Calu3 (cell line): ENCODE measurements around the gene RBM39. TPM values are rescaled to one million over a fixed set of nuclear protein-coding genes. Genes with fewer than 3 reads are reported as not detected.

Experiments used
- BruUV-seq: library from RNA; stranded (reverse); fragments of 400-500 nt; replicated peaks from 2 replicates; lab custom pipeline; 2021; lab: Mats Ljungman, UMichigan
- CTCF ChIA-PET: fragments of 300-600 bp; sonication (Branson Sonifier 250); formaldehyde crosslinking; loops from one replicate; lab custom pipeline; 2022; ENCODE audit warnings: antibody characterized with exemption; lab: Charles Lee
- DNase-seq: peaks from one replicate; pipeline ENCODE4 v3.0.0; 2022
- H3K27ac Mint-ChIP-seq: one replicate; pipeline ENCODE4 v1.8.0; 2022; ENCODE audit warnings: mixed read lengths; ENCODE audit not compliant: unreplicated experiment
- H3K27me3 Mint-ChIP-seq: one replicate; pipeline ENCODE4 v1.8.0; 2022; ENCODE audit warnings: mixed read lengths; ENCODE audit not compliant: unreplicated experiment
- H3K36me3 Mint-ChIP-seq: one replicate; pipeline ENCODE4 v1.8.0; 2022; ENCODE audit warnings: mild to moderate bottlenecking, moderate library complexity, mixed read lengths; ENCODE audit not compliant: insufficient read depth, unreplicated experiment
- H3K4me1 Mint-ChIP-seq: one replicate; pipeline ENCODE4 v1.8.0; 2022; ENCODE audit warnings: mild to moderate bottlenecking, low read depth, mixed read lengths; ENCODE audit not compliant: unreplicated experiment
- H3K4me3 Mint-ChIP-seq: one replicate; pipeline ENCODE4 v1.8.0; 2022; ENCODE audit warnings: mild to moderate bottlenecking, low read depth, moderate library complexity, mixed read lengths; ENCODE audit not compliant: unreplicated experiment
- H3K9me3 Mint-ChIP-seq: one replicate; pipeline ENCODE4 v1.8.0; 2022; ENCODE audit warnings: low read depth, mixed read lengths; ENCODE audit not compliant: unreplicated experiment
- CTCF ChIP-seq: fragments of 200-600 bp; IDR thresholded peaks from one replicate; pipeline ENCODE4 v1.8.0; 2022; ENCODE audit warnings: antibody characterized with exemption; ENCODE audit not compliant: unreplicated experiment
- intact Hi-C: fragments of 100-400 bp; cut with micrococcal nuclease; formaldehyde crosslinking; loops from one replicate; pipeline ENCODE4 v1.10.0; 2022; ENCODE audit not compliant: unreplicated experiment
- total RNA-seq: library from RNA; stranded (reverse); gene quantifications from 2 replicates; pipeline ENCODE4 v1.2.3, GENCODE V29; 2022

The RBM39 gene
- total RNA-seq, 1 experiment from 2014 or later, result 479 TPM

DNA sequence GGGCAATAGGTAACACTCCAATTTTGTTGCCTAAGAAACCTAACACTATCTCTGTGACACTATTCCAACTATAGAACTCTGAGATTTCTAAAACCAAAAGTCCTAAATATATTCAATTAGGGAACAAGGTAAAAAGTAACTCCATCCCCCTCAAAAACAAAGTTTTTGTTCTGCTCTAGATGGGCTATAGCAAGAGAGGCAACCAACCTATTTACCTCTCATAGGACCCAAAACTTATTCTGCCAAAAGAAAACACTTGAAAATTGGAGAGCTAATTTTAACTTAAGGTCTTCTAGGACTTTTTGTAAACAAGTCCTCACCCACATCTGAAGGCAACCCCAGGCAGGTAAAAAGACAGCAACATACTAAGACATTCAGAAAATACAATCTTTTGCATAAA is 7.7 kb downstream of the RBM39 start:
- Mint-ChIP-seq H3K27me3 (no peaks in the 10 kb centered on the region), H3K36me3 (peaks cover 100% of the 10 kb centered on the region), H3K9me3 (no peaks in the 10 kb centered on the region), H3K4me1 (peaks cover 46% of the 10 kb centered on the region), H3K27ac (peak overlapping the region; percentile 5), H3K4me3 (peak overlapping the region; percentile 3)
- BruUV-seq, result no TSS peak
- DNase-seq, result no peak
- TF ChIP-seq CTCF, result no peak
- intact Hi-C loops, result no loop called here
- CTCF ChIA-PET, result interaction anchor here (1.3 kb wide), 1 partner anchor 58 kb away, joined by 4 read pairs; no protein-coding TSS in a partner anchor

- no peak overlapping the region for H3K27ac Mint-ChIP-seq
- H3K4me3 Mint-ChIP-seq, result no peak overlapping the region
- no peak for DNase-seq
- CTCF ChIA-PET, result interaction anchor here (0.6 kb wide), 1 partner anchor 756 kb away, joined by 4 read pairs; no protein-coding TSS in a partner anchor
- no peak for TF ChIP-seq CTCF
- peaks cover 96% of the 10 kb centered on the region for H3K36me3 Mint-ChIP-seq
- peaks cover 32% of the 10 kb centered on the region for H3K4me1 Mint-ChIP-seq
- BruUV-seq, result no TSS peak
- intact Hi-C loops, result no loop called here
- H3K9me3 Mint-ChIP-seq, result no peaks in the 10 kb centered on the region
- H3K27me3 Mint-ChIP-seq, result no peaks in the 10 kb centered on the region
These were observed 9.4 kb downstream of the RBM39 start for GRCh38 chr20:35732644-35732982.

DNA sequence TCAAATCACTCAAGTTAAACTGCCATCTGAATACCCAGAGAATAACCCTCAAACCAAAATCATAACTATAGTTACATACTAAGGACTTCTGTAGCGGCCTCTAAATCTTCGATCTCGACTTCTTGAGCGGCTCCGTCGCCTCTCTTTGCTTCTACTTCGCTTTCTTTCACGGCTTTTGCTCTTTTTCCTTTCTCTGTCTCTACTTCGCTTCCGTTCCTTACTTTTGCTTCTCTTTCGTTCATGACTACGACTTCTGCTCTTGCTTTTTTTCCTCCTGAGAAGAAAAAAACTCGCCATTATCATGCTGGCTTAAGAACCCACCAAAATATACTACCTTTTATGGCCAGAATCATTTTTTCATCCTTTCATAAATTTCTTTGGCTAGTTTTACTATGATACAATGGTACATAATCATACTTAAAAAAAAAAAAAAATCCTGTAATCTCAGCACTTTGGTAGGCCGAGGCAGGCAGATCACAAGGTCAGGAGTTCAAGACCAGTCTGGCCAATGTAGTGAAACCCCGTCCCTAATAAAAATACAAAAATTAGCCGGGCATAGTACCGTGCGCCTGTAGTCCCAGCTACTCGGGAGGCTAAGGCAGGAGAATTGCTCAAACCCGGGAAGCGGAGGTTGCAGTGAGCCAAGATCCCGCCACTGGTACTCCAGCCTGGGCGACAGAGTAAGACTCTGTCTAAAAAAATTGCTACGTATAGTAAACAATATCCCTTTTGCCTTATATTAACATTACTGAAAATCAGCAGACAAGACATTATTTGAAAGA is 10.0 kb downstream of the RBM39 start:
- intact Hi-C loops, result no loop called here
- H3K36me3 Mint-ChIP-seq, result peaks cover 96% of the 10 kb centered on the region
- no peak overlapping the region for H3K27ac Mint-ChIP-seq
- DNase-seq, result no peak
- no peak for TF ChIP-seq CTCF
- H3K4me1 Mint-ChIP-seq, result peaks cover 32% of the 10 kb centered on the region
- no peaks in the 10 kb centered on the region for H3K27me3 Mint-ChIP-seq
- CTCF ChIA-PET, result no interaction called here
- H3K9me3 Mint-ChIP-seq, result no peaks in the 10 kb centered on the region
- BruUV-seq, result no TSS peak
- no peak overlapping the region for H3K4me3 Mint-ChIP-seq

DNA sequence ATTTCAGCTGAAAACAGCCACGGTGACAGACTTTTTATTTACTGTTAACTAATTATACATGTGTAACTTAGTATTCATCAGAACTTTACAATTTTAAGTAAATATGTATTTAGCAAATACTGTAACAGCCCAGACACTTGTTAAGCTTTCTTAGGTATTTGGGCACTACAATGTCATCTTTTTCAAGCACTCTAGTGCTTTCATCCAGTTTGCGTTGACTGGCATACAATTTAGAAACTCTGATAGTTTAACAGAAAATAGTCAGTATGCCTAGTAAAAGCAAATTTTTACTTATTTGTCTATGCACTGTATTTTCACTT is 10.6 kb downstream of the RBM39 start:
- intact Hi-C loops, result no loop called here
- H3K27ac Mint-ChIP-seq, result no peak overlapping the region
- no peak overlapping the region for H3K4me3 Mint-ChIP-seq
- no TSS peak for BruUV-seq
- TF ChIP-seq CTCF, result no peak
- H3K4me1 Mint-ChIP-seq, result peaks cover 32% of the 10 kb centered on the region
- DNase-seq, result no peak
- H3K9me3 Mint-ChIP-seq, result no peaks in the 10 kb centered on the region
- no peaks in the 10 kb centered on the region for H3K27me3 Mint-ChIP-seq
- CTCF ChIA-PET, result interaction anchor here (1.2 kb wide), 1 partner anchor 8 kb away, joined by 4 read pairs; no protein-coding TSS in a partner anchor
- H3K36me3 Mint-ChIP-seq, result peaks cover 96% of the 10 kb centered on the region
